Measurements from ENCODE around the gene KCNC2. TPM values are rescaled to one million over a fixed set of nuclear protein-coding genes. Genes with fewer than 3 reads are reported as not detected.

Gene KCNC2
- total RNA-seq, result not detected in 3 replicates
- long read RNA-seq, result 0 reads

DNA sequence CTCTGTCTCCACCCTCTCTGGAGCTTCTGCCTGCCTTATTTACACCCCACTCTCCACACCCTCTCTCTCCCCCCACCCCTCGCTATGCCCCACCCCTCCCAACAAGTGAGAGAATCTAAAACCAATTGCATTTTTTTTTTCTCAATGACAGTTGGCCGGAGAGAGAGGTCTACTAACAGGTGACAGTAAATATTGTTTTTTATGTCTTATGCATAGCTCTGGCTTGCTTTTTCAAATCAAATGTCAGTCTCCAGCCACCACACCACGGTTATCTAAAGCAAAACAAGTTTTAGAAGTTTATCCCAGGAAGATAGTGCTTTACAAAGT, at the start of gene KCNC2:
Gene KCNC2 (minus strand): TSS at position 28 of the 327 bp plus-strand sequence.
- Mint-ChIP-seq H3K4me3 (ENCODE audit: unreplicated experiment) (peak within 1 kb of the TSS; percentile 52), H3K27ac (ENCODE audit: unreplicated experiment) (no peak within 1 kb of the TSS), H3K36me3 (ENCODE audit: low read depth) (peaks cover 4% of the 10 kb centered on the region), H3K9me3 (ENCODE audit: low read depth) (no peaks in the 10 kb centered on the region), H3K27me3 (ENCODE audit: low read depth) (peaks cover 50% of the 10 kb centered on the region), H3K4me1 (ENCODE audit: low read depth) (no peaks in the 10 kb centered on the region)
- TF ChIP-seq, protein P1, sequence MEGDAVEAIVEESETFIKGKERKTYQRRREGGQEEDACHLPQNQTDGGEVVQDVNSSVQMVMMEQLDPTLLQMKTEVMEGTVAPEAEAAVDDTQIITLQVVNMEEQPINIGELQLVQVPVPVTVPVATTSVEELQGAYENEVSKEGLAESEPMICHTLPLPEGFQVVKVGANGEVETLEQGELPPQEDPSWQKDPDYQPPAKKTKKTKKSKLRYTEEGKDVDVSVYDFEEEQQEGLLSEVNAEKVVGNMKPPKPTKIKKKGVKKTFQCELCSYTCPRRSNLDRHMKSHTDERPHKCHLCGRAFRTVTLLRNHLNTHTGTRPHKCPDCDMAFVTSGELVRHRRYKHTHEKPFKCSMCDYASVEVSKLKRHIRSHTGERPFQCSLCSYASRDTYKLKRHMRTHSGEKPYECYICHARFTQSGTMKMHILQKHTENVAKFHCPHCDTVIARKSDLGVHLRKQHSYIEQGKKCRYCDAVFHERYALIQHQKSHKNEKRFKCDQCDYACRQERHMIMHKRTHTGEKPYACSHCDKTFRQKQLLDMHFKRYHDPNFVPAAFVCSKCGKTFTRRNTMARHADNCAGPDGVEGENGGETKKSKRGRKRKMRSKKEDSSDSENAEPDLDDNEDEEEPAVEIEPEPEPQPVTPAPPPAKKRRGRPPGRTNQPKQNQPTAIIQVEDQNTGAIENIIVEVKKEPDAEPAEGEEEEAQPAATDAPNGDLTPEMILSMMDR (IDR thresholded peaks at IDR 0.05), result no peak
- no peak for DNase-seq (ENCODE audit: low spot score)

DNA sequence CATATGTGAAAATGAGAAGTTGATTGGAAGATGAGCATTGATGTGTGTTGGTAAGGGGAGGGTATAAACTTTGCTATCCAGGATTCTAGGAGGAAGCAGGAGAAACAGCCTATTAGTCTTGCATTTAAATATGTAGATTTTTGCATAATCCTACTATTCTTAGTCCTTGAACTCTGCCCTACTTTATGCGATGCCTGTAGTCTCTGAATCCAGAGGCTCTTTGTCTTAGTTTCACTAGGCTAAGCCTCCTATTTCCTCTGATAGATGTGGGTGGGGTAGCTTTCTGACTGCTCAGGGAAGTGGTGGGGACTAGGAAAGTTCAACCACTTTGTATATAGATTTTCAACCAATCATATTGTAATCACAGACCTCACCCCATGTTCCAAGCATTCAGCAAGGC, 49.5 kb upstream of the KCNC2 start:
- Mint-ChIP-seq H3K4me3 (ENCODE audit: unreplicated experiment) (no peak overlapping the region), H3K36me3 (ENCODE audit: low read depth) (no peaks in the 10 kb centered on the region), H3K27ac (ENCODE audit: unreplicated experiment) (no peak overlapping the region), H3K4me1 (ENCODE audit: low read depth) (no peaks in the 10 kb centered on the region), H3K9me3 (ENCODE audit: low read depth) (peaks cover 3% of the 10 kb centered on the region), H3K27me3 (ENCODE audit: low read depth) (peaks cover 11% of the 10 kb centered on the region)
- TF ChIP-seq, protein P1 (IDR thresholded peaks at IDR 0.05), result no peak
- DNase-seq (ENCODE audit: low spot score), result no peak

DNA sequence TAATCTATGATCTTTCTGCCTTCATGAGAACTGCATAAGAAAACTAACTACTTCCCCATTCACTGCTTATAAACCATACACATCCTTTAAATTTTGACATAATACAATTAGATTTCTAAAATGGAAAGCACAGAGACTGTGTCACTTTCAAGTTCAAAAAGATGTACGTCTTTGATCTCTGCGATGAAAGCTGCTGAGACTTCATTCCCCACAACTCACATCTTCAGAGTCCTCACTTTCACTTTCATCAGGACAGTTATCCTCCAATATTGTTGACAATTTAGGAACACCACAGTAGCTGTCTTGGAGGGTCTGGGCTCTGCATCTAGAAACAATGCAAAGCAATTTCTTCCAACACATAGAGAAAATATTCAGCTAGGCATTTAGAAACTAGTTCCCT, 47.9 kb upstream of the KCNC2 start:
- TF ChIP-seq, protein P1 (IDR thresholded peaks at IDR 0.05), result no peak
- H3K4me1 Mint-ChIP-seq (ENCODE audit: low read depth), result no peaks in the 10 kb centered on the region

DNA sequence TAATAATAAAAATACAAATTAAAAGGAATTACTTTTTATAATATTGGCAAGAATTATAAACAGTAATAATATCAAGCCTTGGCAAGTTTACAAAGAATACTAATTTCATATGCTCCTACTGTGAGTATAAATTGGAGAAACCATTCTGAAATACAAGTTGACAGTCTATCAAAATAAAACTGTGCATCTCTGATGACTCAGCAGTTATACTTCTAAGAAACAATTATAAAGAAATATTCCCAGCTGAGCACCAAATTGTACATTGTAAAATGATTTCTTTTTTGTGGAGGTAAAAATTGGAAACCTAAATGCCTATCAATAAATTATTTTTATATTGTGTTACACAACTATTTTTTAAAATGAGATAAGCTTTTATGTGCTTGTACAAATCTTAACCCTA, 35.5 kb upstream of the KCNC2 start:
- peaks cover 7% of the 10 kb centered on the region for H3K9me3 Mint-ChIP-seq (ENCODE audit: low read depth)
- no peaks in the 10 kb centered on the region for H3K4me1 Mint-ChIP-seq (ENCODE audit: low read depth)
- H3K4me3 Mint-ChIP-seq (ENCODE audit: unreplicated experiment), result no peak overlapping the region
- H3K27me3 Mint-ChIP-seq (ENCODE audit: low read depth), result peaks cover 6% of the 10 kb centered on the region
- peaks cover 2% of the 10 kb centered on the region for H3K36me3 Mint-ChIP-seq (ENCODE audit: low read depth)
- H3K27ac Mint-ChIP-seq (ENCODE audit: unreplicated experiment), result no peak overlapping the region
- DNase-seq (ENCODE audit: low spot score), result no peak
- TF ChIP-seq, protein P1 (IDR thresholded peaks at IDR 0.05), result no peak

More for the DNA sequence above, 47.9 kb upstream of the KCNC2 start:
- no peaks in the 10 kb centered on the region for H3K9me3 Mint-ChIP-seq (ENCODE audit: low read depth)
- H3K4me3 Mint-ChIP-seq (ENCODE audit: unreplicated experiment), result no peak overlapping the region
- H3K27ac Mint-ChIP-seq (ENCODE audit: unreplicated experiment), result no peak overlapping the region
- DNase-seq (ENCODE audit: low spot score), result no peak
- peaks cover 15% of the 10 kb centered on the region for H3K27me3 Mint-ChIP-seq (ENCODE audit: low read depth)
- H3K36me3 Mint-ChIP-seq (ENCODE audit: low read depth), result no peaks in the 10 kb centered on the region

DNA sequence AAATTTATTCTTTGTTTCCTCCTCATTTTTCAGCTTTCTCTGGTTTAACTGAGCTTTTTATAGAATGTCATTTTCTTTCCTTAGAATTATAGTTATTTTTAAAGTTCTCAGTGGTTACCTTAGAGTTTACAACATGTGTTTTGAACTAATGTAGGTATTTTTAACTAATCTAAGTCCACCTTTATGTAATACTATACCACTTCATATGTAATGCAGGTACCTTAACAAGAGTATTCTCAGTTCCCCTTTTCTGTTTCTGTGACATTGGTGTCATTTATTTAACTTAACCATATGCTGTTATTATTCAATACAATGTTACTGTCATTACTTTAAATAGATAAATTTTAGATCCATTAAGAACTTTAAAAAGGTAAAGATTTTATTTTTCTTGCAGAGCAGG, 30.3 kb upstream of the KCNC2 start:
- Mint-ChIP-seq H3K4me3 (ENCODE audit: unreplicated experiment) (no peak overlapping the region), H3K9me3 (ENCODE audit: low read depth) (peaks cover 18% of the 10 kb centered on the region), H3K27ac (ENCODE audit: unreplicated experiment) (no peak overlapping the region), H3K36me3 (ENCODE audit: low read depth) (peaks cover 2% of the 10 kb centered on the region), H3K27me3 (ENCODE audit: low read depth) (peaks cover 2% of the 10 kb centered on the region), H3K4me1 (ENCODE audit: low read depth) (no peaks in the 10 kb centered on the region)
- TF ChIP-seq, protein P1 (IDR thresholded peaks at IDR 0.05), result no peak
- DNase-seq (ENCODE audit: low spot score), result no peak
